GM18867 (cell line): Measurements from ENCODE around the gene CFAP65.

Source experiments
- ATAC-seq: cut with Tn5 transposase; IDR thresholded peaks from one replicate; pipeline ENCODE4 v1.9.1; 2021; ENCODE audit warnings: mild to moderate bottlenecking, moderate library complexity; ENCODE audit not compliant: unreplicated experiment

The CFAP65 gene

GRCh38 chr2:219032051-219032745, 9.1 kb downstream of the CFAP65 start:
- ATAC-seq, result no peak

DNA sequence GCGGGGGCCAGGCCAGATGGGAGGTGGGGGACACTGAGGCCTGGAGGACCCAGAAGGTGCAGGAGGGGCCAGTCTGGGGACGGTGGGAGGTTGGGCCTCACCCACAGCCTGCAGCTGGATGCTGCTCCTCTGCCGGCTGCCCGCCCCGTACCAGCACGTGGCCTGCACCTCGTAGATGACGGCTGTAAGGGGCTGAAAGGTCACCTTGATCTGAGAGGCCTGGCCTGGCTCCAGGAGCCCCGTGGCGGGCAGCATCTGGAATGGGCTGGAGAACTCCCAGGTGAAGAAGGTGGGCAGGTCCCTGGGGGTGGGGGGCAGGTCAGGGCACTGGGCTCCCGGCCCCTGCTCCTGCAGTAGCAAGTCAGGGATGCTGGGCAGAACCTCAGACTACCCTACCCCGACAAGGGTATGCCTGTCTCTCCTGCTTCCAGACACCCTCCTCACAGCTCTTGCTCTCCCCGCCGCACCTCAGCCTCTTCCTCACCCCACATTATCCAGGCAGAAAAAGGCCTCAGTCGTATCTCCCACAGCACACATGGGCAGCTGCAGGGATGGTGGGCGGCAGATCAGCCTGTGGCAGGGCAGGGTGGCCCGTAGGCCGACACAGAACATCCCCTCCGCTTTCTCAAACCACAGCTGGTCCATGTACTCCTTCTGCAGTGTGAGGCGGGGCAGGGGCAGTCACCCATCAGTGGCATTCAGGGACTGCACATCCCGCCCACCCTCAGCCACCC, 10.1 kb downstream of the CFAP65 start:
- no peak for ATAC-seq

GRCh38 chr2:219030177-219030940, 11.0 kb downstream of the CFAP65 start:
- no peak for ATAC-seq

DNA sequence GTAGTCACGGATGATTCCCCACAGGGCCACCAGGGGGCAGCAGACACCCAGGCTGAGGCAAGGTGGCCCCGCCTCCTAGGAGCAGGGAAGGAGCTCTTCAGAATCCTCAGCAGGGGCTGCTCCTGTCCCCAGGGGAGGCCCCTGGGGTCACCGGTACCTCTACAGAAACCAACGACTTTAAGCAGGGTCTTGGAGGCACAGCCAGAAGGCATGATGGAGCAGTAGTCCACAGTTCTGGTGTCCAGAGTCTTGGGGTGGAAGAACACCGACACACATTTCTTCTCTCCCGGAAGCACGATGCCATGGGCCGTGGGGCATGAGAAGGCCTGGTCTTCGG, 11.5 kb downstream of the CFAP65 start:
- peak; percentile 78 for ATAC-seq

DNA sequence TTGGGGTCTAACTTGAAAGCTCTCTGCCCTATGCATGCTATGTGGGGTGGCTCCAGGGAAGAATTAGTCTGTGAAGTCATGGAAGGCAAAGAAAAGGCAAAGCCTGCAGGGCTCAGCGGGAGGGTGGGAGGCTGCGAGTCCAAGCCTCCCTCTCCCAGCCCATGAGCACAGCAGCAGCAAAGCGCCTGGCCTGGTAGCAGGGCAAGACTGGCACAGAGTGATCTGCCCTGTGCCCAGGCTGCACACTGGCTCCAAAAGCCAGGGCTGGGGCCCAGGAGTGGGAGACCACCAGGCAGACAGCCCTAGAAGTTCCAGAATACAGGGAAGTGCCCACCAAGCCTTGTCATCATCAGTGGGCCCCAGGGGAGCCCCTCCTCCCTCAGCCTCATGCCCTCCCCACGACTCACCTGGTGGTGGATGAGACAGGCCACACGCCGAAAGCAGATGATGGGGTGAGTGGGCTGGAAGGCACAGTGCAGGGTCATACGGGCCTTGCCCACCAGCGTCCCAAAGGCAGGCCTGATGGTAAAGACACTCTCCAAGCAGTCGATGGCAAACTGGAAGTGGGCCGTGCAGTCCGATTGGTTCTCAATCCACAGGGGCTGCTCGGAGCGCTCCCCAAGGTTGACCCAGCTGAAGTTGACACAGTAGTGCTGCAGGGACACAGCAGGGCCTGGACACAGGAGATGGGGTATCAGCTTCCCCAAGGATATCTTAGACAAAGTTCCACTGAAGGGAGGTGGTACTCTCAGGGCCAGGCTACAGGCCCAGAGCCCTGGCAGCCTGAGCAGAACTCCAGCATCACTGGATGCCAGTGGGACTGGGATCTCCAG, 12.1 kb downstream of the CFAP65 start:
- peak; percentile 23 for ATAC-seq

- ATAC-seq, result no peak
These were observed 13.2 kb downstream of the CFAP65 start for GRCh38 chr2:219028141-219028540.

GRCh38 chr2:219027511-219028055, 13.7 kb downstream of the CFAP65 start:
- no peak for ATAC-seq

- no peak for ATAC-seq
These were observed 14.4 kb downstream of the CFAP65 start for GRCh38 chr2:219026946-219027345.

DNA sequence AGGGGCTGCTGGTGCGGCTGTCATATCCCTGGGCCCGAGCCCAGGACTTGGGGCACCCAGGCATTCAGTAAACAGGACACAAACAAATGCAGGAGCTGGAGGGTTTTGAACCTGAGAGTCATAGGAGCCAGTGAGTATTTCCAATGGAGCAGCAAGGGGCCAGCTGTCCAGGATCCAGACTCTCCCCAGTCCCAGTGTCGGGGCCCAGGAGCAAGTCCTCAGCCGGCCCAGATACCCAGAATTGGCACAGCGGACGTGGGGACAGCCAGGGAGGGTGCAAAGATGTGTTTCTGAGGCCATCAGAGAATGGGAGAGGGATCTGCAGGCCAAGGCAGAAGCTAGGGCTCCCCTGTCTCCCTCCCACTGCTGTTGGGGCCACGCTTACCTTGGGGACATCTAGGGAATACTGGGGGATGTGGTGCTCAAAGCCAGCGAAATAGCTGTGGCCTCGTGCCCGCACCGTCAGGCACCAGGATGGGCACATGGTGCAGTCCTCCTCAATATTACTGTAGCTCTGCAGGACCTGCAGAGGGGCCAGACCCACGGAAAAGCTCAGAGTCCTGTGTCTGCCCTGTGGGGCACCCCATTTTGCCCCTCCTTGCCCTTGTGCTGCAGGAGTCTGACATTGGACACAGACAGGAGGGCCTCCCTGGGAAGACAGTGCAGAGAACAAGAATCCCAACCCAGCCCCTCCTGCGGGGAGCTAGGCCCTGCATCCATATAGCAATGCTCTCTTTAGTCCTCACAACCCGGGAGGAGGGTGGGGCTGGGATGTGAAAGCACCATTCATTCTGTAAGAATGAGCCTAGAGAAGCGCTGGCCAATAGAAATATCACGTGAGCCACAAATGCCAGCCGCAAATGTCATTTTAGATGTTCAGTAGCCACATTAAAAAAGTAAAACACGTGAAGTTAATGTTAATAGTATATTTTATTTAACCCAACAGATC, 15.4 kb downstream of the CFAP65 start:
- no peak for ATAC-seq

DNA sequence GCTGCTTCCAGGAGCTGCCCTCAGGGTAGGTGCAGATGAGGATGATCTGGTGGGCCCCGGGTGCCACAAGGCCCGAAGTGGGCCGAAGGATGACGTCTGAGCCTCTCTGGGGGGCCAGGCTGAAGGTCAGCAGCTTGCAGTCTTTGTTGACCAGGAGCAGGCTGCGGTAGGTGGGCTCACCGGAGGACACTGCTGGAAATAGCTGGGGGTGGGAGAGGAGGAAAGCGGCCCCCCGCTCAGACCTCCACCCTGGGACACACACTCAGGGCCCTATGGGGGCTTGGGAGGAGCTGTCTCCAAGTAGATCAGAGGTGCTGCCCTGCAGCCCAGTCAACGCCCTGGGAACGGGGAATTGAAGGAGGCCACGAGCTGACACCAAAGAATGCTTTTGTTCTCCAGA, 17.3 kb downstream of the CFAP65 start:
- ATAC-seq, result no peak

GRCh38 chr2:219023045-219023605, 18.2 kb downstream of the CFAP65 start:
- no peak for ATAC-seq

GRCh38 chr2:219022616-219023015, 18.7 kb downstream of the CFAP65 start:
- no peak for ATAC-seq

DNA sequence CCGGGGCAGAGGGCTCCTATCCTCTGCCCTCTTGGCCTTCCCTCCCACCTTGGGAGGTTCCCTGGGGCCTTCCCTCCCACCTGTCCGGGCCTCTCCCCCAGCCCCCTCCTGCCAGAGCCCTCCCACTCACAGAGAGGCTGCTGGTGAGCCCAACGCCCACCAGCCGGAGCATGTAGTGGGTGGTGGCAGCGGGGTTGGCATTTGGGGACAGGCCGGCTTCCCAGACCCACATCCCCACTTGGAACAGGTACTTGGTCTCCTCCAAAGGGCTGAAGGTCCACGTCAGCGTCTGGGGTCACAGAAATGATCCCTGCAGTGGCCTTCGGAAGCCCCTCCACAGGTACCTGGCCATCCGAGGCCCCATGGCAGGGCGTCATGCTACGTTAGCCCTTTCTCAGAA, 19.3 kb downstream of the CFAP65 start:
- ATAC-seq, result no peak

- ATAC-seq, result no peak
These were observed 19.7 kb downstream of the CFAP65 start for GRCh38 chr2:219021591-219021990.

- no peak for ATAC-seq
These were observed 20.5 kb downstream of the CFAP65 start for GRCh38 chr2:219020604-219021365.

- no peak for ATAC-seq
These were observed 21.9 kb downstream of the CFAP65 start for GRCh38 chr2:219019436-219019835.

DNA sequence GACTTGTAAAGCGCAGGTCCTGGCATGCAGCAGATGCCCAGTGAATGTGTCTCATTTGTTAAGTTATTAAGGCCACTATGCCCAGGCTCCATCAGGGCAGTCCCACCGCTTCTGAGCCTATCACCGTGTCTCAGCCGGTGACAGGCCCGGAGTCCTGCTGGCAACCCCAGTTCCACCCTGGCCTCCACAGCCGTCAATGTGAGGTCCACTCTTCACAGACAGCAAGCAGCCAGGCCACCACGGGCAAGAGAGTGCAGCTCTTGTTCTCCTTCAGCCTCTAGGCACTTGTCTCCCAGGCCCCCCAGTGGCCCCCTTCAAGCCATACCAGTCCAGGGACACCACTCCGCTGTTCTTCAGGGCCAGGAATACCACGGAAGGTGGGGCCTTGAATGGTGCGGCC, 22.6 kb downstream of the CFAP65 start:
- no peak for ATAC-seq

DNA sequence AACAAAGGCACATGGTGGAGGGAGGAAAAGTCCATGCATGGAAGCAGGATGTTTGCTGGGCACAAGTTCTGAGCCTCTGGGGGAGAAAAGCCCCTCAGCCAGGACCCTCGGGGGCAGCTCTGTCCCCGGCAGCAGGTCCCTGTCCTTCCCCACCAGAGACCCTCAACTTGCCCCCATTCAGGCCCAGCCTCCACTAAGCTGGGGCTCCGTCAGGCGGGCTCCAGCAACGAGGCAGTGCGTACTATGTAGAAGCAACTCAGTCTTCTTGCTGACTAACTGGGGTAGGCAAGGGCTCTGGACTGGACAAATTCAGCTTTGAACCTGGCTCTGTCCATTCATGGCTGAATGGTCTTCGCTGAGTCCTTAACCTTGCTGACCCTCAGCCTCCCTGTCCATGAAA, 23.0 kb downstream of the CFAP65 start:
- ATAC-seq, result no peak
